ENCODE measurements around the gene DRC7.
"Not testable (repeated sequence)": the region's sequence is repeated elsewhere in the genome, so short reads cannot be mapped to it uniquely, and the experiment has no call there.

Gene DRC7

GRCh38 chr16:57704905-57705852 lies 10.6 kb downstream of the DRC7 start:
- in situ Hi-C loops (cut with HindIII; ENCODE audit: low sequenced_read_pairs): loop anchor here (5.0 kb wide), 1 partner anchor 52 kb away; no protein-coding TSS in a partner anchor

GRCh38 chr16:57706717-57707116 lies 12.1 kb downstream of the DRC7 start:
- in situ Hi-C loops (cut with HindIII; ENCODE audit: low sequenced_read_pairs): no loop called here

GRCh38 chr16:57707331-57707730 lies 12.7 kb downstream of the DRC7 start:
- in situ Hi-C loops (cut with HindIII; ENCODE audit: low sequenced_read_pairs): no loop called here

- in situ Hi-C loops (cut with HindIII; ENCODE audit: low sequenced_read_pairs): no loop called here
Measured at GRCh38 chr16:57708168-57708567, 13.6 kb downstream of the DRC7 start.

GRCh38 chr16:57709663-57710062 lies 15.1 kb downstream of the DRC7 start:
- in situ Hi-C loops (cut with HindIII; ENCODE audit: low sequenced_read_pairs): no loop called here

- in situ Hi-C loops (cut with HindIII; ENCODE audit: low sequenced_read_pairs): no loop called here
Measured at GRCh38 chr16:57711346-57711745, 16.7 kb downstream of the DRC7 start.

GRCh38 chr16:57711993-57712392 lies 17.4 kb downstream of the DRC7 start:
- in situ Hi-C loops (cut with HindIII; ENCODE audit: low sequenced_read_pairs): no loop called here

- in situ Hi-C loops (cut with HindIII; ENCODE audit: low sequenced_read_pairs): not testable (repeated sequence)
Measured at GRCh38 chr16:57712569-57712968, 18.0 kb downstream of the DRC7 start.

GRCh38 chr16:57713596-57713995 lies 19.0 kb downstream of the DRC7 start:
- in situ Hi-C loops (cut with HindIII; ENCODE audit: low sequenced_read_pairs): no loop called here

GRCh38 chr16:57714047-57714446 lies 19.4 kb downstream of the DRC7 start:
- in situ Hi-C loops (cut with HindIII; ENCODE audit: low sequenced_read_pairs): no loop called here

GRCh38 chr16:57720142-57720575 lies 25.6 kb downstream of the DRC7 start:
- in situ Hi-C loops (cut with HindIII; ENCODE audit: low sequenced_read_pairs): no loop called here

- in situ Hi-C loops (cut with HindIII; ENCODE audit: low sequenced_read_pairs): no loop called here
Measured at GRCh38 chr16:57721356-57722209, 27.0 kb downstream of the DRC7 start.

GRCh38 chr16:57722210-57722499 lies 27.5 kb downstream of the DRC7 start:
- in situ Hi-C loops (cut with HindIII; ENCODE audit: low sequenced_read_pairs): no loop called here

GRCh38 chr16:57722651-57723050 lies 28.0 kb downstream of the DRC7 start:
- in situ Hi-C loops (cut with HindIII; ENCODE audit: low sequenced_read_pairs): no loop called here

- in situ Hi-C loops (cut with HindIII; ENCODE audit: low sequenced_read_pairs): no loop called here
Measured at GRCh38 chr16:57723170-57723569, 28.6 kb downstream of the DRC7 start.

GRCh38 chr16:57724531-57724930 lies 29.9 kb downstream of the DRC7 start:
- in situ Hi-C loops (cut with HindIII; ENCODE audit: low sequenced_read_pairs): no loop called here

GRCh38 chr16:57725151-57725550 lies 30.5 kb downstream of the DRC7 start:
- in situ Hi-C loops (cut with HindIII; ENCODE audit: low sequenced_read_pairs): no loop called here

- in situ Hi-C loops (cut with HindIII; ENCODE audit: low sequenced_read_pairs): no loop called here
Measured at GRCh38 chr16:57725554-57725953, 30.9 kb downstream of the DRC7 start.

- in situ Hi-C loops (cut with HindIII; ENCODE audit: low sequenced_read_pairs): no loop called here
Measured at GRCh38 chr16:57725976-57726375, 31.4 kb downstream of the DRC7 start.

GRCh38 chr16:57726433-57726947 lies 31.9 kb downstream of the DRC7 start:
- in situ Hi-C loops (cut with HindIII; ENCODE audit: low sequenced_read_pairs): no loop called here

GRCh38 chr16:57727610-57728009 lies 33.0 kb downstream of the DRC7 start:
- in situ Hi-C loops (cut with HindIII; ENCODE audit: low sequenced_read_pairs): no loop called here

All from endothelial cell of hepatic sinusoid (primary cell).